Loucy (cell line): ENCODE data around the gene MTMR4.

ENCODE experiments used
- CTCF ChIP-seq: fragments of 200-600 bp; sonication (generic); conservative IDR thresholded peaks from 2 replicates; pipeline ENCODE4 v1.5.1; 2014; ENCODE audit warnings: mild to moderate bottlenecking, antibody characterized with exemption, low read length
- EZH2phosphoT487 ChIP-seq: fragments of 200-600 bp; IDR thresholded peaks from 2 replicates; pipeline ENCODE4 v1.6.1; 2018; ENCODE audit warnings: antibody characterized with exemption, mild to moderate bottlenecking, moderate library complexity, borderline replicate concordance

DNA sequence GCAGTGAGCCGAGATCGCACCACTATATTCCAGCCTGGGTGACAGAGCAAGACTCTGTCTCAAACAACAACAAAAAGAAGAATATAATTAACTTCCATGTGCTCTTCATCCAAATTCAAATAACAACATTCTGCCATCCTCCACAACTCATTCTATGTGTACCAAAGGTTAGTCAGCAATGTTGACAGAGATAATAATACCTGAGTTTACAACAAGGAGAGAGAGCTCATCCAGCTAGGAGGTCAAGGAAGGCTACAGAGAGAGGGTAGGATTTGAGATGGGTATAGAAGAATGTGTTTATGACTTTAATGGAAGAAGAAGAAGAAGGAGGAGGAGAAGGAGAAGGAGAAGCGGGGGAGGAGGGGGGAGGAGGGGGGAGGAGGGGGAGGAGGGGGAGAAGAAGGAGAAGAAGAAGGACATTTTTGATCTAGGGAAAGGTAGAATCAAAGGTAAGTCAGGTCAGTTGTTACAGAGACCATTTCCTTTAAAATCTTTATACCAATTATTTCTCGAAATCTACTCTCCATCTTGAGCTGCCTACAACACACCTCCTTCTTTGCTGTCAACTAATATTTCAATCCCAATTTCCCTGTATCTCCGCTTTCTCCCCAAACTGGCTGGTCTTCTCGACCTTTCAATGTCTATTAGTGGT lies 16.1 kb downstream of the MTMR4 start:
- TF ChIP-seq CTCF = no peak
- no peak for TF ChIP-seq EZH2phosphoT487
